ENCODE results near the gene HUWE1.

HUWE1 gene

GRCh38 chrX:53486285-53486684, 200.2 kb downstream of the HUWE1 start:
- no peak for DNase-seq

DNA sequence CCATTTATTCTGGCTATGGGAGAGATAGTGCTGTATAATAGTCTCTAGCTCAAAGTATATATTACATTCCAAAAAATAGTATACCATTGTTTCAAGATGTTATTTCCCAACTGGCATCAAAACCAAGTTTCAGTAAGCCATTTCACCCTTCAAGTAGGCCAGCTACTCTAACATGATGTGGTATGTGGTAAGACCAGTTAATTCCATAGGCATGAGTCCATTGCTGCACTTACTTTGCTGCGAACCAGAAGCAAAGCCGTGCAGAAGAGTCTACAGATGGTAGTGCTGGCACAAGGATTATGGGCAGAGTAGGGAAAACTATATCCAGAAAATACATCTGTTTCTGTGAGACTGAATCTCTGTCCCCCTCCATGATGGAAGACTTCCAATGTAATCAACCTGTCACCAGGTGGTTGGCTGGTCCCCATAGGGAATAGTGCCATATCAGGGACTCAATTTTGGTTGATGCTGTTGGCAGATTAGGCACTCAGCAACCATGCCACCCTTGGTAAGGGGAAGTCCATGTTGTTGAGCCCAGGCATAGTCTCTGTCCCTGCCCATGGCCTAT, 202.6 kb downstream of the HUWE1 start:
- no peak for DNase-seq

- no peak for DNase-seq
Measured at GRCh38 chrX:53483416-53483815, 203.1 kb downstream of the HUWE1 start.

Measured in CD4-positive, alpha-beta T cell treated with Interleukin-4 for 1 hour (primary cell).